Measurements from ENCODE around the gene COLGALT1. TPM values are rescaled to one million over a fixed set of nuclear protein-coding genes. Genes with fewer than 3 reads are reported as not detected.
A peak's percentile ranks its signal among the peaks of the same experiment; 100 is the strongest.

COLGALT1 gene
- total RNA-seq, 3 donors from 2014 or later (not counting 1 experiment from before 2014, with no cell fraction given), result 39.0 to 55.4 (median 43.7) TPM

DNA sequence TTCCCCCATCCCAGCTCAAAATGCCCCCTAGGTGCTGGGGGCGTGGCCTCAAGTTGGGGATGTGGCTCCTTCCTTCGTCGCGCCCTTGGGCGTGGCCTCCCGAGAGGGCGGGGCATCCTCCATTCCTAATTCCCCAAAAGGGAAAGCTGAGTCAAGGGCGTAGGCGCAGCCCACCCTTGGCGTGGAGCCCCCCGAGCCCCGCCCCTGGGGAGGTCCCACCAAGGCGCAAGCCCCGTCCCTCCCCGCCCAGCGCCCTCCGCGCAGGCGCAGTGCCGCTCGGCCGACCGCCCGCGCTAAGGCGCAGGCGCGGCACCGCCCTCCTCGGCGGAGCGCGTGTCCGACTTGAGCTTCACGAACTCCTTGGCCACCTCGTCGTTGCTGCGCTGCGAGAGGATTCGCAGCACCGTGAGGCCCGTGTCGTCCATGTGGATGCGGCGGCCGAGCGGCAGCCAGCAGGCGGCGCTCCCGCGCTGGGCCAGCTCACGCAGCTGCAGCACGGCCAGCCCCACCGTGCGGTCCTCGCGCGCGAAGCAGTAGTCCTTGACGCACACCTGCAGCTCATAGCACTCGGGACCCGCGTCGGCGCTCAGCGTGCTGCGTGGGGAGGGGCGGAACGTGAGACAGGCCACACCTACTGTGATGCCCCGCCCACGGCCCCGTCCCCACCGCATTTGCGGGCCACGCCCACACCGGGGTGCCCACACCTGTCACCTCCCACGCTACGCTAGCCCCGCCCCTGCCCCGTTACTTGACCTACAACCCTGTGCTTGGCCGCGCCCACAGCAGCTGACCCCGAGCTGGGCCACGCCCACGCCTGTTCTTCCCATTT is 50.5 kb downstream of the COLGALT1 start:
- H3K36me3 ChIP-seq (ENCODE audit: control insufficient read depth, insufficient read depth, low read length), result no peaks in the 10 kb centered on the region
- H3K4me3 Mint-ChIP-seq, result peak overlapping the region; percentile 84
- peaks cover 33 to 35% of the 10 kb centered on the region in 2 donors for H3K27me3 Mint-ChIP-seq (ENCODE audit: low read depth in 2 of 2)
- ATAC-seq (peak; percentile 86 to 90 (median 89)), DNase-seq (peak; percentile 68 to 92)
- peak overlapping the region in 1 of 2 donors; percentile 72 for H3K27ac Mint-ChIP-seq
- H3K9me3 ChIP-seq (ENCODE audit: control insufficient read depth, insufficient read depth, low read length), result no peaks in the 10 kb centered on the region
- intact Hi-C loops (cut with micrococcal nuclease), result no loop called here
- H3K4me1 Mint-ChIP-seq, result peaks cover 11 to 14% of the 10 kb centered on the region in 2 donors
- peak overlapping the region; percentile 26 for H3K27ac ChIP-seq (ENCODE audit: low read length)
- no peaks in the 10 kb centered on the region for H3K36me3 Mint-ChIP-seq
- TF ChIP-seq, protein P1, sequence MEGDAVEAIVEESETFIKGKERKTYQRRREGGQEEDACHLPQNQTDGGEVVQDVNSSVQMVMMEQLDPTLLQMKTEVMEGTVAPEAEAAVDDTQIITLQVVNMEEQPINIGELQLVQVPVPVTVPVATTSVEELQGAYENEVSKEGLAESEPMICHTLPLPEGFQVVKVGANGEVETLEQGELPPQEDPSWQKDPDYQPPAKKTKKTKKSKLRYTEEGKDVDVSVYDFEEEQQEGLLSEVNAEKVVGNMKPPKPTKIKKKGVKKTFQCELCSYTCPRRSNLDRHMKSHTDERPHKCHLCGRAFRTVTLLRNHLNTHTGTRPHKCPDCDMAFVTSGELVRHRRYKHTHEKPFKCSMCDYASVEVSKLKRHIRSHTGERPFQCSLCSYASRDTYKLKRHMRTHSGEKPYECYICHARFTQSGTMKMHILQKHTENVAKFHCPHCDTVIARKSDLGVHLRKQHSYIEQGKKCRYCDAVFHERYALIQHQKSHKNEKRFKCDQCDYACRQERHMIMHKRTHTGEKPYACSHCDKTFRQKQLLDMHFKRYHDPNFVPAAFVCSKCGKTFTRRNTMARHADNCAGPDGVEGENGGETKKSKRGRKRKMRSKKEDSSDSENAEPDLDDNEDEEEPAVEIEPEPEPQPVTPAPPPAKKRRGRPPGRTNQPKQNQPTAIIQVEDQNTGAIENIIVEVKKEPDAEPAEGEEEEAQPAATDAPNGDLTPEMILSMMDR (IDR thresholded peaks at IDR 0.05), result peak; percentile 76
- H3K27me3 ChIP-seq (ENCODE audit: control insufficient read depth, insufficient read depth, low read length), result peaks cover 7% of the 10 kb centered on the region
- peaks cover 15% of the 10 kb centered on the region for H3K4me1 ChIP-seq (ENCODE audit: control insufficient read depth, insufficient read depth, low read length)
- WGBS (ENCODE audit: insufficient coverage), result under 1% methylated on average over 85 of the region's 85 CpGs
- no peaks in the 10 kb centered on the region for H3K9me3 Mint-ChIP-seq
- H3K4me3 ChIP-seq (ENCODE audit: low read length), result peak overlapping the region; percentile 16

DNA sequence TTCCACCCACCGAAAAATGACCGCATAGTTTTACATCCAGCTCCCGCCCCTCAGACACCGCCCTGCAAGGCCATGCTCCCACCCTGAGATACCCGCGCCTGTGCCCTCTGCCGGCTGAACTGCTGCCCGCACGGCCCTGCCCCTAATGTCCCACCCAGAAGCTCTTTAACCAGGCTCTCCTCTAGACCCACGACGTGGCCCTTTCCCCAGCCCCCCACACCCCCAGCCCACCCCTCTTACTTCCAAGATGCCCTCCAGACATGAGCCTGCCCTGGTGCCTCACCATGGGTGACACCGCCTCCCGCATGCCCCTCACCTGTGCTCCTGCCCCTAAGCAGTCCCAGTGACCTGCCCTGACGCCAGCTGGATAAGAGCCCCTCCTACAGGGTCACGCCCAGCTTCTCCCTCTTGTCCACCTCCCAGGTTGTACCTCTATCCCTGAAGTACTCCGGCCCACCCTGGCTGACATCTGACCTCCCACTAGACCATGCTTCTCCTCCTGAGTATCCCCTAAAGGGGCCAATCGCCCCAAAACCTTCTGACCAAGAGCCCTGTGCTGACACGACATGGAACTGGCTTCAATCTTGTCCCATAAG is 51.2 kb downstream of the COLGALT1 start:
- Histone ChIP-seq H3K27me3 (ENCODE audit: control insufficient read depth, insufficient read depth, low read length) (peaks cover 7% of the 10 kb centered on the region), H3K9me3 (ENCODE audit: control insufficient read depth, insufficient read depth, low read length) (no peaks in the 10 kb centered on the region), H3K4me1 (ENCODE audit: control insufficient read depth, insufficient read depth, low read length) (peaks cover 15% of the 10 kb centered on the region), H3K36me3 (ENCODE audit: control insufficient read depth, insufficient read depth, low read length) (no peaks in the 10 kb centered on the region), H3K4me3 (ENCODE audit: low read length) (no peak overlapping the region), H3K27ac (ENCODE audit: low read length) (no peak overlapping the region)
- TF ChIP-seq, protein P1 (IDR thresholded peaks at IDR 0.05), result no peak
- H3K27me3 Mint-ChIP-seq (ENCODE audit: low read depth in 2 of 2), result peaks cover 28 to 29% of the 10 kb centered on the region in 2 donors
- DNase-seq (no peak), ATAC-seq (peak in 2 of 3 donors; percentile 10 to 33)
- WGBS (ENCODE audit: insufficient coverage), result 23% methylated on average over 18 of the region's 18 CpGs
- H3K9me3 Mint-ChIP-seq, result no peaks in the 10 kb centered on the region
- peaks cover 11 to 14% of the 10 kb centered on the region in 2 donors for H3K4me1 Mint-ChIP-seq
- intact Hi-C loops (cut with micrococcal nuclease), result no loop called here
- peak overlapping the region; percentile 11 to 72 for H3K27ac Mint-ChIP-seq
- H3K4me3 Mint-ChIP-seq, result peak overlapping the region; percentile 84
- H3K36me3 Mint-ChIP-seq, result no peaks in the 10 kb centered on the region

DNA sequence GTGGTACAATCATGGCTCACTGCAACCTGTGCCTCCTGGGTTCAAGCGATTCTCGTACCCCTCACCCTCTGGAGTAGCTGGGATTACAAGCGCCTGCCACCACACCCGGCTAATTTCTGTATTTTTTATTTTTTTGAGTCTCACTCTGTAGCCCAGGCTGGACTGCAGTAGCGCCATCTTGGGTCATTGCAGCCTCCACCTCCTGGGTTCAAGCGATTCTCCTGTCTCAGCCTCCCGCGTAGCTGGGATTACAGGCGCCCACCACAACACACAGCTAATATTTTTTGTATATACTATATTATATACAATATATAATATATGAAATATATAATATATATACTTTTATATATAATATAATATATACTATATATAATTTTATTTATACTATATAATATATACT is 52.5 kb downstream of the COLGALT1 start:
- Mint-ChIP-seq H3K36me3 (no peaks in the 10 kb centered on the region), H3K4me1 (peaks cover 11 to 14% of the 10 kb centered on the region in 2 donors), H3K9me3 (no peaks in the 10 kb centered on the region), H3K27me3 (ENCODE audit: low read depth in 2 of 2) (peaks cover 25 to 26% of the 10 kb centered on the region in 2 donors), H3K27ac (no peak overlapping the region), H3K4me3 (peak overlapping the region; percentile 18)
- DNase-seq (no peak), ATAC-seq (no peak)
- Histone ChIP-seq H3K4me3 (ENCODE audit: low read length) (no peak overlapping the region), H3K9me3 (ENCODE audit: control insufficient read depth, insufficient read depth, low read length) (no peaks in the 10 kb centered on the region), H3K27me3 (ENCODE audit: control insufficient read depth, insufficient read depth, low read length) (peaks cover 3% of the 10 kb centered on the region), H3K27ac (ENCODE audit: low read length) (no peak overlapping the region), H3K36me3 (ENCODE audit: control insufficient read depth, insufficient read depth, low read length) (no peaks in the 10 kb centered on the region), H3K4me1 (ENCODE audit: control insufficient read depth, insufficient read depth, low read length) (peaks cover 15% of the 10 kb centered on the region)
- TF ChIP-seq, protein P1 (IDR thresholded peaks at IDR 0.05), result no peak
- intact Hi-C loops (cut with micrococcal nuclease), result no loop called here
- WGBS (ENCODE audit: insufficient coverage), result 96% methylated on average over 6 of the region's 9 CpGs
